ENCODE data around the gene WSB2. TPM values are rescaled to one million over a fixed set of nuclear protein-coding genes. Genes with fewer than 3 reads are reported as not detected.

WSB2 gene
- total and polyA plus RNA-seq, 4 donors: 20.4 to 41.7 (median 28.3) TPM

- no peaks in the 10 kb centered on the region for H3K27me3 ChIP-seq (ENCODE audit: control insufficient read depth in 4 of 4, insufficient read depth in 4 of 4, low read length in 3 of 4)
- WGBS: 70% methylated on average over 6 of the region's 6 CpGs
- TF ChIP-seq ATF3 (IDR thresholded peaks at IDR 0.05) (no peak), CTCF (IDR thresholded peaks at IDR 0.05; ENCODE audit: low read depth, low read length, missing input control) (no peak), JUND (IDR thresholded peaks at IDR 0.05) (no peak), NR2F2 (IDR thresholded peaks at IDR 0.05) (no peak)
- H3K9ac ChIP-seq (ENCODE audit: low read depth in 1 of 2, low read length in 2 of 2): no peak overlapping the region
- no peak for DNase-seq (ENCODE audit: low spot score)
- H3K4me3 ChIP-seq (ENCODE audit: low read depth in 1 of 3, low read length in 3 of 3): no peak overlapping the region
- no peaks in the 10 kb centered on the region for H3K9me3 ChIP-seq (ENCODE audit: control insufficient read depth in 4 of 4, low read length in 3 of 4)
- H3K4me1 ChIP-seq (ENCODE audit: control insufficient read depth in 4 of 4, insufficient read depth in 4 of 4, low read length in 3 of 4): peaks cover 4 to 15% (median 9%) of the 10 kb centered on the region in 4 donors
- H3K36me3 ChIP-seq (ENCODE audit: control insufficient read depth in 4 of 4, insufficient read depth in 3 of 4, low read depth in 1 of 4, low read length in 3 of 4): peaks cover 9 to 62% (median 40%) of the 10 kb centered on the region in 4 donors
- peak overlapping the region in 1 of 2 donors; percentile 53 for H3K27ac ChIP-seq (ENCODE audit: low read depth in 1 of 2, low read length in 2 of 2)
These were observed 22.8 kb downstream of the WSB2 start for GRCh38 chr12:118038137-118038536.

GRCh38 chr12:118036672-118037411 lies 24.1 kb downstream of the WSB2 start:
- no peak overlapping the region for H3K9ac ChIP-seq (ENCODE audit: low read depth in 1 of 2, low read length in 2 of 2)
- peak overlapping the region; percentile 6 to 53 for H3K27ac ChIP-seq (ENCODE audit: low read depth in 1 of 2, low read length in 2 of 2)
- H3K27me3 ChIP-seq (ENCODE audit: control insufficient read depth in 4 of 4, insufficient read depth in 4 of 4, low read length in 3 of 4): no peaks in the 10 kb centered on the region
- H3K36me3 ChIP-seq (ENCODE audit: control insufficient read depth in 4 of 4, insufficient read depth in 3 of 4, low read depth in 1 of 4, low read length in 3 of 4): peaks cover 9 to 60% (median 40%) of the 10 kb centered on the region in 4 donors
- no peak for TF ChIP-seq CTCF (IDR thresholded peaks at IDR 0.05; ENCODE audit: low read depth, low read length, missing input control)
- no peaks in the 10 kb centered on the region for H3K9me3 ChIP-seq (ENCODE audit: control insufficient read depth in 4 of 4, low read length in 3 of 4)
- peaks cover 4 to 15% (median 9%) of the 10 kb centered on the region in 4 donors for H3K4me1 ChIP-seq (ENCODE audit: control insufficient read depth in 4 of 4, insufficient read depth in 4 of 4, low read length in 3 of 4)
- 93% methylated on average over 11 of the region's 11 CpGs for WGBS
- no peak overlapping the region for H3K4me3 ChIP-seq (ENCODE audit: low read depth in 1 of 3, low read length in 3 of 3)
- DNase-seq (ENCODE audit: low spot score): no peak

GRCh38 chr12:118035190-118036041 lies 25.6 kb downstream of the WSB2 start:
- Histone ChIP-seq H3K27ac (ENCODE audit: low read depth in 1 of 2, low read length in 2 of 2) (no peak overlapping the region), H3K9me3 (ENCODE audit: control insufficient read depth in 4 of 4, low read length in 3 of 4) (no peaks in the 10 kb centered on the region), H3K27me3 (ENCODE audit: control insufficient read depth in 4 of 4, insufficient read depth in 4 of 4, low read length in 3 of 4) (no peaks in the 10 kb centered on the region), H3K36me3 (ENCODE audit: control insufficient read depth in 4 of 4, insufficient read depth in 3 of 4, low read depth in 1 of 4, low read length in 3 of 4) (peaks cover 6 to 66% (median 41%) of the 10 kb centered on the region in 4 donors), H3K4me1 (ENCODE audit: control insufficient read depth in 4 of 4, insufficient read depth in 4 of 4, low read length in 3 of 4) (peaks cover 4 to 15% (median 9%) of the 10 kb centered on the region in 4 donors), H3K4me3 (ENCODE audit: low read depth in 1 of 3, low read length in 3 of 3) (no peak overlapping the region), H3K9ac (ENCODE audit: low read depth in 1 of 2, low read length in 2 of 2) (no peak overlapping the region)
- 82% methylated on average over 9 of the region's 9 CpGs for WGBS
- DNase-seq (ENCODE audit: low spot score): no peak
- TF ChIP-seq CTCF (IDR thresholded peaks at IDR 0.05; ENCODE audit: low read depth, low read length, missing input control) (no peak), YY1 (IDR thresholded peaks at IDR 0.05) (no peak), TAF1 (conservative IDR thresholded peaks at IDR 0.05) (no peak), HNF4G (IDR thresholded peaks at IDR 0.05) (no peak), SP1 (IDR thresholded peaks at IDR 0.05) (no peak), JUND (IDR thresholded peaks at IDR 0.05) (no peak), EGR1 (IDR thresholded peaks at IDR 0.05; ENCODE audit: low read depth in 2 of 2) (no peak), RXRA (IDR thresholded peaks at IDR 0.05) (no peak), FOXA1 (IDR thresholded peaks at IDR 0.05) (no peak), HNF4A (conservative IDR thresholded peaks at IDR 0.05) (no peak), REST (IDR thresholded peaks at IDR 0.05) (no peak), NR2F2 (IDR thresholded peaks at IDR 0.05) (no peak), RAD21 (IDR thresholded peaks at IDR 0.05) (no peak)

Measured in liver (tissue), 9 donors.